GM23338 (cell line): ENCODE measurements around the gene MXRA8. TPM values are rescaled to one million over a fixed set of nuclear protein-coding genes. Genes with fewer than 3 reads are reported as not detected.

ENCODE experiments used
- ATAC-seq: fragments of 200-7000 bp; cut with Tn5 transposase; 3 replicates; pipeline ENCODE4 v1.9.1; 2020
- DNase-seq: peaks from one replicate; pipeline ENCODE4 v3.0.0-alpha.2; 2015; ENCODE audit warnings: low spot score
- H2AFZ ChIP-seq: fragments of 200-600 bp; sonication (generic); 2 replicates; pipeline ENCODE4 v1.8.0; 2016; ENCODE audit warnings: antibody characterized with exemption, mild to moderate bottlenecking, moderate library complexity
- H3F3A ChIP-seq: fragments of 200-600 bp; sonication (generic); replicated peaks from 2 replicates; pipeline ENCODE4 v1.8.0; 2017; ENCODE audit warnings: antibody characterized with exemption, mixed run types, low read depth
- H3K27ac ChIP-seq: fragments of 200-600 bp; sonication (generic); 2 replicates; pipeline ENCODE4 v1.6.1; 2016; ENCODE audit warnings: low read depth
- H3K27me3 ChIP-seq: fragments of 200-600 bp; sonication (generic); 2 replicates; pipeline ENCODE4 v1.8.0; 2016; ENCODE audit warnings: mild to moderate bottlenecking, mixed run types, moderate library complexity; ENCODE audit not compliant: insufficient read depth
- H3K36me3 ChIP-seq: fragments of 200-600 bp; sonication (generic); 2 replicates; pipeline ENCODE4 v1.8.0; 2016; ENCODE audit warnings: mild to moderate bottlenecking; ENCODE audit not compliant: insufficient read depth
- H3K4me1 ChIP-seq: fragments of 200-600 bp; sonication (generic); 2 replicates; pipeline ENCODE4 v1.8.0; 2016; ENCODE audit warnings: mild to moderate bottlenecking, moderate library complexity; ENCODE audit not compliant: insufficient read depth
- H3K4me2 ChIP-seq: fragments of 200-600 bp; sonication (generic); 2 replicates; pipeline ENCODE4 v1.7.1; 2017; ENCODE audit warnings: mixed run types
- H3K4me3 ChIP-seq: fragments of 200-600 bp; sonication (generic); 2 replicates; pipeline ENCODE4 v1.6.1; 2016; ENCODE audit warnings: mixed run types
- H3K79me2 ChIP-seq: fragments of 200-600 bp; sonication (generic); replicated peaks from 2 replicates; pipeline ENCODE4 v1.8.0; 2017; ENCODE audit warnings: mild to moderate bottlenecking; ENCODE audit not compliant: insufficient read depth
- H3K9me2 ChIP-seq: fragments of 200-600 bp; sonication (generic); 2 replicates; pipeline ENCODE4 v1.8.0; 2017; ENCODE audit not compliant: insufficient read depth
- H4K20me1 ChIP-seq: fragments of 200-600 bp; sonication (generic); replicated peaks from 2 replicates; pipeline ENCODE4 v1.8.0; 2017; ENCODE audit warnings: mild to moderate bottlenecking; ENCODE audit not compliant: insufficient read depth
- H3K27ac Mint-ChIP-seq: 2 replicates; pipeline ENCODE4 v1.8.0; 2020; ENCODE audit warnings: inconsistent platforms, mild to moderate bottlenecking, moderate library complexity, mixed read lengths
- H3K27me3 Mint-ChIP-seq: 3 replicates; pipeline ENCODE4 v1.8.0; 2022; ENCODE audit warnings: low read depth, mild to moderate bottlenecking, moderate library complexity, mixed read lengths, inconsistent platforms; ENCODE audit not compliant: insufficient read depth, poor library complexity
- H3K36me3 Mint-ChIP-seq: 3 replicates; pipeline ENCODE4 v1.8.0; 2021; ENCODE audit warnings: low read depth, mild to moderate bottlenecking, inconsistent platforms, moderate library complexity, mixed read lengths
- H3K4me1 Mint-ChIP-seq: 3 replicates; pipeline ENCODE4 v1.8.0; 2020; ENCODE audit warnings: mild to moderate bottlenecking, inconsistent platforms, mixed read lengths
- H3K4me3 Mint-ChIP-seq: 3 replicates; pipeline ENCODE4 v1.8.0; 2021; ENCODE audit warnings: moderate library complexity, mild to moderate bottlenecking, inconsistent platforms, mixed read lengths
- H3K9me3 Mint-ChIP-seq: 3 replicates; pipeline ENCODE4 v1.8.0; 2020; ENCODE audit warnings: moderate library complexity, mild to moderate bottlenecking, inconsistent platforms, mixed read lengths
- ETS1 ChIP-seq: IDR thresholded peaks from 2 replicates; pipeline ENCODE4 v1.6.1; 2016; ENCODE audit warnings: antibody characterized with exemption
- EZH2phosphoT487 ChIP-seq: fragments of 200-600 bp; sonication (generic); IDR thresholded peaks from one replicate; pipeline ENCODE4 v1.8.1; 2018; ENCODE audit warnings: antibody characterized with exemption; ENCODE audit not compliant: unreplicated experiment
- JUNB ChIP-seq: IDR thresholded peaks from one replicate; pipeline ENCODE4 v1.6.1; 2016; ENCODE audit warnings: antibody characterized with exemption; ENCODE audit not compliant: unreplicated experiment
- POLR2AphosphoS5 ChIP-seq: IDR thresholded peaks from 2 replicates; pipeline ENCODE4 v1.6.1; 2016; ENCODE audit warnings: antibody characterized with exemption, low read depth
- REST ChIP-seq: IDR thresholded peaks from one replicate; pipeline ENCODE4 v1.6.1; 2018; ENCODE audit warnings: antibody characterized with exemption; ENCODE audit not compliant: unreplicated experiment
- STAT1 ChIP-seq: IDR thresholded peaks from one replicate; pipeline ENCODE4 v1.6.1; 2016; ENCODE audit warnings: antibody characterized with exemption; ENCODE audit not compliant: unreplicated experiment
- ZNF331 ChIP-seq: fragments of 250-450 bp; sonication (Bioruptor Pico); IDR thresholded peaks from 2 replicates; pipeline ENCODE4 v1.5.0; 2020; ENCODE audit warnings: low read depth, mild to moderate bottlenecking, moderate library complexity
- polyA plus RNA-seq: library from polyadenylated mRNA; unstranded; fragments of >200 nt; fragmentation: Nextera tagmentation; extraction: Ambion mirVana; gene quantifications from 2 replicates; pipeline ENCODE4 v1.2.1, GENCODE V29; 2016
- total RNA-seq: library from RNA; depleted of rRNA; stranded (reverse); fragments of >200 nt; shearing (Covaris generic); gene quantifications from 2 replicates; pipeline ENCODE4 v1.2.3, GENCODE V29; 2014

The MXRA8 gene
- total and polyA plus RNA-seq, 2 experiments from 2014 or later = 9.1 to 17.2 TPM

DNA sequence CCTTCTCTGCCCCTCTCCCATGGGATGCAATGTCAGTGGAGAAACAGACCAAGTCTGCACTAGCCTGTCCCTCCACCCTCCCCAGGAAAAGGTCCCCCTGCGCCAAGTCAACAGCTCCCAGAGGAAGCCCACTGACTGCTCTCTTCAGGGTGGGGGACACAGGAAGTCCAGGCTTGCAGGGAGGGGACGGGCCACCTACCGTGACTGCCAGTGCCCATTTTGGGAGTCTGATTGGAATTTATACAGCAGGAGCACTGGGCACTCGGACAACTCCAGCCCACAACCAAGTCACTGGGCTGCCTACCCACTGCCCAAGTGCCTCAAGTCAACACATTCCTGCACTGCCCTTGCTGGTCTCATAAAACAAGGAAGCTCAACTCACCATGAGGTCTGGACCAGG is 34.7 kb upstream of the MXRA8 start (continued):
- TF ChIP-seq REST = no peak

DNA sequence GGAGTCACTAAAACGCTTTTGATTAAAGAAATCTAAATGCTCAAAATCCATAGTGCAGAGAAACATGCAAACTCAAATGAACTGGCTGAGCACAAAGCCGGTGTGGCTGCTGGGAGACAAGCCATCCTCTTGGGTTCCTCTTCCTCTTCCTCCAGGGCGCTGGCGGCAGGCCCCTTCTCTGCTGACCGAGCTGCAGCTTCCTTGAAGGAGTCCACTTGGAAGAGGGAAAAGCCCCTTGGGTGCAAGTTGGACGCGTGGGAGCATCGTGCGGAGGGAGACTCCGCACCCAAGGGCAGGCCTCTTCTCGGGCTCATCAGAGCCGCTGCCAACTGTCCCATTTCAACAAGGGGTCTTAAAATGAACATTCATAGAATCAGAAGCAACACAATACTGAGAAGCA is 32.9 kb upstream of the MXRA8 start:
- Histone ChIP-seq H3K36me3 (peaks cover 86% of the 10 kb centered on the region), H3K4me1 (no peaks in the 10 kb centered on the region), H3K9me2 (no peaks in the 10 kb centered on the region), H3K79me2 (peaks cover 35% of the 10 kb centered on the region), H3F3A (peaks cover 45% of the 10 kb centered on the region), H3K27ac (no peak overlapping the region), H2AFZ (no peak overlapping the region), H3K4me3 (no peak overlapping the region), H3K27me3 (no peaks in the 10 kb centered on the region), H3K4me2 (no peak overlapping the region), H4K20me1 (peaks cover 24% of the 10 kb centered on the region)
- H3K9me3 Mint-ChIP-seq = no peaks in the 10 kb centered on the region
- no peaks in the 10 kb centered on the region for H3K4me1 Mint-ChIP-seq
- no peak for ATAC-seq
- no peak for DNase-seq
- no peak overlapping the region for H3K4me3 Mint-ChIP-seq
- no peak overlapping the region for H3K27ac Mint-ChIP-seq
- H3K36me3 Mint-ChIP-seq = peaks cover 97% of the 10 kb centered on the region
- TF ChIP-seq ZNF331 (CRISPR knock-in tag) = no peak
- TF ChIP-seq ETS1 = no peak
- TF ChIP-seq JUNB = no peak
- TF ChIP-seq REST = no peak
- no peak for TF ChIP-seq STAT1
- TF ChIP-seq EZH2phosphoT487 = no peak
- no peak for TF ChIP-seq POLR2AphosphoS5
- H3K27me3 Mint-ChIP-seq = peaks cover 4% of the 10 kb centered on the region
